Neural cell (in vitro differentiated cells): ENCODE data around the gene OR6K2. TPM values are rescaled to one million over a fixed set of nuclear protein-coding genes. Genes with fewer than 3 reads are reported as not detected.

Experiments used
- H2AFZ ChIP-seq: fragments of 200-600, 300-800 bp; sonication (generic), shearing (Covaris generic); 2 replicates; pipeline ENCODE4 v1.6.0; 2014; ENCODE audit warnings: low read depth, mild to moderate bottlenecking, antibody characterized with exemption, low read length, moderate library complexity
- H3F3A ChIP-seq: fragments of 200-600 bp; shearing (Covaris generic); 2 replicates; pipeline ENCODE4 v1.6.1; 2016; ENCODE audit warnings: mild to moderate bottlenecking, moderate library complexity, mixed read lengths, antibody characterized with exemption, low read length; ENCODE audit not compliant: insufficient read depth, poor library complexity, severe bottlenecking
- H3K27ac ChIP-seq: fragments of 200-600, 300-800 bp; sonication (generic), shearing (Covaris generic); 2 replicates; pipeline ENCODE4 v1.5.1; 2014; ENCODE audit warnings: mild to moderate bottlenecking, low read length, moderate library complexity
- H3K27me3 ChIP-seq: fragments of 300-800, 200-600 bp; sonication (generic), shearing (Covaris generic); 2 replicates; pipeline ENCODE4 v1.6.0; 2014; ENCODE audit warnings: mild to moderate bottlenecking, low read depth, low read length, moderate library complexity; ENCODE audit not compliant: insufficient read depth
- H3K36me3 ChIP-seq: fragments of 300-800, 200-600 bp; sonication (generic), shearing (Covaris generic); 2 replicates; pipeline ENCODE4 v1.5.1; 2014; ENCODE audit warnings: mild to moderate bottlenecking, antibody characterized with exemption, low read length, moderate library complexity; ENCODE audit not compliant: insufficient read depth
- H3K4me2 ChIP-seq: fragments of 300-800, 200-600 bp; sonication (generic), shearing (Covaris generic); 2 replicates; pipeline ENCODE4 v1.6.0; 2014; ENCODE audit warnings: mild to moderate bottlenecking, low read length
- H3K4me3 ChIP-seq: fragments of 300-800, 200-600 bp; sonication (generic), shearing (Covaris generic); 2 replicates; pipeline ENCODE4 v1.5.1; 2014; ENCODE audit warnings: mild to moderate bottlenecking, low read length, moderate library complexity
- H3K79me2 ChIP-seq: fragments of 200-600 bp; shearing (Covaris generic); replicated peaks from 2 replicates; pipeline ENCODE4 v1.6.0; 2014; ENCODE audit warnings: mild to moderate bottlenecking, low read length, moderate library complexity; ENCODE audit not compliant: insufficient read depth
- H3K9ac ChIP-seq: fragments of 300-800, 200-600 bp; sonication (generic), shearing (Covaris generic); 2 replicates; pipeline ENCODE4 v1.6.1; 2016; ENCODE audit warnings: mild to moderate bottlenecking, low read length, mixed read lengths
- H3K9me2 ChIP-seq: fragments of 200-600 bp; shearing (Covaris generic); 2 replicates; pipeline ENCODE4 v1.6.1; 2016; ENCODE audit warnings: mild to moderate bottlenecking, low read length, mixed read lengths; ENCODE audit not compliant: insufficient read depth
- H3K9me3 ChIP-seq: fragments of 200-600, 300-800 bp; sonication (generic), shearing (Covaris generic); 2 replicates; pipeline ENCODE4 v1.6.1; 2016; ENCODE audit warnings: mild to moderate bottlenecking, mixed run types, low read length, moderate library complexity, mixed read lengths
- H4K20me1 ChIP-seq: fragments of 200-600 bp; shearing (Covaris generic); 2 replicates; pipeline ENCODE4 v1.6.1; 2016; ENCODE audit warnings: mild to moderate bottlenecking, mixed run types; ENCODE audit not compliant: insufficient read depth
- EP300 ChIP-seq: fragments of 450-650 bp; conservative IDR thresholded peaks from 2 replicates; pipeline ENCODE4 v1.6.1; 2014; ENCODE audit warnings: antibody characterized with exemption, mild to moderate bottlenecking, moderate library complexity; ENCODE audit not compliant: poor library complexity, severe bottlenecking
- EZH2 ChIP-seq: fragments of 200-600, 300-800 bp; shearing (Covaris generic), sonication (generic); IDR thresholded peaks from 2 replicates; pipeline ENCODE4 v1.6.1; 2014; ENCODE audit warnings: antibody characterized with exemption, low read length, borderline replicate concordance, mild to moderate bottlenecking; ENCODE audit not compliant: insufficient read depth, poor library complexity, severe bottlenecking
- MXI1 ChIP-seq: fragments of 450-650 bp; conservative IDR thresholded peaks from 2 replicates; pipeline ENCODE4 v1.6.1; 2014; ENCODE audit warnings: antibody characterized with exemption, mild to moderate bottlenecking; ENCODE audit not compliant: poor library complexity, severe bottlenecking
- POLR2AphosphoS5 ChIP-seq: IDR thresholded peaks from 2 replicates; pipeline ENCODE4 v1.6.1; 2012
- RAD21 ChIP-seq: fragments of 450-650 bp; conservative IDR thresholded peaks from 2 replicates; pipeline ENCODE4 v1.6.1; 2014; ENCODE audit warnings: antibody characterized with exemption, mild to moderate bottlenecking, moderate library complexity
- REST ChIP-seq: IDR thresholded peaks from 2 replicates; pipeline ENCODE4 v1.6.1; 2012; ENCODE audit warnings: borderline replicate concordance
- SMC3 ChIP-seq: fragments of 450-650 bp; conservative IDR thresholded peaks from 2 replicates; pipeline ENCODE4 v1.6.1; 2014; ENCODE audit warnings: antibody characterized with exemption, mild to moderate bottlenecking, moderate library complexity; ENCODE audit not compliant: poor library complexity
- TAF1 ChIP-seq: IDR thresholded peaks from 2 replicates; pipeline ENCODE4 v1.6.1; 2012; ENCODE audit warnings: low read depth
- polyA plus RNA-seq: library from polyadenylated mRNA; depleted of rRNA; stranded (reverse); fragments of >200 nt; gene quantifications from 2 replicates; pipeline ENCODE4 v1.2.3, GENCODE V29; 2014
- TF ChIP-seq, protein P1 (sequence below): fragments of 450-650 bp; IDR thresholded peaks from 2 replicates; pipeline ENCODE4 v1.5.1; 2014; ENCODE audit warnings: antibody characterized with exemption, mild to moderate bottlenecking, moderate library complexity; ENCODE audit not compliant: poor library complexity, severe bottlenecking

The OR6K2 gene
- polyA plus RNA-seq, 1 donor from 2014 or later, result not detected

DNA sequence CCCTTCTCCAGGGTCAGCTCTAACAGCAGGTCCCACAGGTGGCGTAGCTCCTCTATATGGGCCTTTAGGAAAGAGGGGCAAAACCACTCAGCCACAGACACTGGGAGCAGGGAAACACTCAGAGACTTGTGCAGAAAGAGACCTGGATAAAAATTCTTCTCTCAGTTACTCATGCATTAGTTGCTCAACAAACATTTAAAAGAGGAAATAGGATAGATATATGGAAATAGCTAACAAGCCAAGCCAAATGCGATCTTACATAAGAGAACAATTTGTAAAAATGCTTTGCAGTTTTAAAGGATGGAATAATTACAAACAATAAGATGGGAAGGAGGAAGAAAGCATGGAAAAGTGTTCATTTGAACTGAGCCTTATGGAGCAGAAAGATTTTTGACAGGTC, 18.8 kb downstream of the OR6K2 start:
- Histone ChIP-seq H3K79me2 (no peaks in the 10 kb centered on the region), H3K4me2 (no peak overlapping the region), H3K27me3 (no peaks in the 10 kb centered on the region), H3K36me3 (no peaks in the 10 kb centered on the region), H3K9ac (no peak overlapping the region), H4K20me1 (no peaks in the 10 kb centered on the region), H2AFZ (no peak overlapping the region), H3F3A (no peaks in the 10 kb centered on the region), H3K9me3 (no peaks in the 10 kb centered on the region), H3K9me2 (no peaks in the 10 kb centered on the region), H3K27ac (no peak overlapping the region), H3K4me3 (no peak overlapping the region)
- TF ChIP-seq REST (no peak), SMC3 (no peak), POLR2AphosphoS5 (no peak), EZH2 (no peak), RAD21 (no peak), TAF1 (no peak), EP300 (no peak), MXI1 (no peak)
- TF ChIP-seq, protein P1, sequence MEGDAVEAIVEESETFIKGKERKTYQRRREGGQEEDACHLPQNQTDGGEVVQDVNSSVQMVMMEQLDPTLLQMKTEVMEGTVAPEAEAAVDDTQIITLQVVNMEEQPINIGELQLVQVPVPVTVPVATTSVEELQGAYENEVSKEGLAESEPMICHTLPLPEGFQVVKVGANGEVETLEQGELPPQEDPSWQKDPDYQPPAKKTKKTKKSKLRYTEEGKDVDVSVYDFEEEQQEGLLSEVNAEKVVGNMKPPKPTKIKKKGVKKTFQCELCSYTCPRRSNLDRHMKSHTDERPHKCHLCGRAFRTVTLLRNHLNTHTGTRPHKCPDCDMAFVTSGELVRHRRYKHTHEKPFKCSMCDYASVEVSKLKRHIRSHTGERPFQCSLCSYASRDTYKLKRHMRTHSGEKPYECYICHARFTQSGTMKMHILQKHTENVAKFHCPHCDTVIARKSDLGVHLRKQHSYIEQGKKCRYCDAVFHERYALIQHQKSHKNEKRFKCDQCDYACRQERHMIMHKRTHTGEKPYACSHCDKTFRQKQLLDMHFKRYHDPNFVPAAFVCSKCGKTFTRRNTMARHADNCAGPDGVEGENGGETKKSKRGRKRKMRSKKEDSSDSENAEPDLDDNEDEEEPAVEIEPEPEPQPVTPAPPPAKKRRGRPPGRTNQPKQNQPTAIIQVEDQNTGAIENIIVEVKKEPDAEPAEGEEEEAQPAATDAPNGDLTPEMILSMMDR, result no peak

- no peaks in the 10 kb centered on the region for H4K20me1 ChIP-seq
Measured at GRCh38 chr1:158679289-158679688, 21.2 kb downstream of the OR6K2 start.

More at GRCh38 chr1:158679289-158679688, 21.2 kb downstream of the OR6K2 start:
- Histone ChIP-seq H3F3A (no peaks in the 10 kb centered on the region), H3K27me3 (no peaks in the 10 kb centered on the region), H3K9ac (no peak overlapping the region), H2AFZ (no peak overlapping the region), H3K9me3 (no peaks in the 10 kb centered on the region), H3K9me2 (no peaks in the 10 kb centered on the region), H3K79me2 (no peaks in the 10 kb centered on the region), H3K36me3 (no peaks in the 10 kb centered on the region), H3K4me2 (no peak overlapping the region), H3K27ac (no peak overlapping the region), H3K4me3 (no peak overlapping the region)
- TF ChIP-seq, protein P1, result no peak
- TF ChIP-seq EZH2, result no peak
- TF ChIP-seq SMC3, result no peak
- TF ChIP-seq EP300, result no peak
